Activated T-cell treated with anti-CD3 and anti-CD28 coated beads for 1 hour (primary cell): ENCODE data around the gene SLC13A2.
"Not testable (repeated sequence)": the region's sequence is repeated elsewhere in the genome, so short reads cannot be mapped to it uniquely, and the experiment has no call there.

Experiments
- DNase-seq: peaks from one replicate; pipeline ENCODE4 v3.0.0-alpha.2; 2020; ENCODE audit warnings: low read depth

The SLC13A2 gene, protein sequence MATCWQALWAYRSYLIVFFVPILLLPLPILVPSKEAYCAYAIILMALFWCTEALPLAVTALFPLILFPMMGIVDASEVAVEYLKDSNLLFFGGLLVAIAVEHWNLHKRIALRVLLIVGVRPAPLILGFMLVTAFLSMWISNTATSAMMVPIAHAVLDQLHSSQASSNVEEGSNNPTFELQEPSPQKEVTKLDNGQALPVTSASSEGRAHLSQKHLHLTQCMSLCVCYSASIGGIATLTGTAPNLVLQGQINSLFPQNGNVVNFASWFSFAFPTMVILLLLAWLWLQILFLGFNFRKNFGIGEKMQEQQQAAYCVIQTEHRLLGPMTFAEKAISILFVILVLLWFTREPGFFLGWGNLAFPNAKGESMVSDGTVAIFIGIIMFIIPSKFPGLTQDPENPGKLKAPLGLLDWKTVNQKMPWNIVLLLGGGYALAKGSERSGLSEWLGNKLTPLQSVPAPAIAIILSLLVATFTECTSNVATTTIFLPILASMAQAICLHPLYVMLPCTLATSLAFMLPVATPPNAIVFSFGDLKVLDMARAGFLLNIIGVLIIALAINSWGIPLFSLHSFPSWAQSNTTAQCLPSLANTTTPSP

GRCh38 chr17:28473542-28473941, at the start of gene SLC13A2:
Gene SLC13A2 (plus strand): TSS chr17:28473644. CDS start chr17:28473713, 69 bp downstream.
- DNase-seq: no peak

DNA sequence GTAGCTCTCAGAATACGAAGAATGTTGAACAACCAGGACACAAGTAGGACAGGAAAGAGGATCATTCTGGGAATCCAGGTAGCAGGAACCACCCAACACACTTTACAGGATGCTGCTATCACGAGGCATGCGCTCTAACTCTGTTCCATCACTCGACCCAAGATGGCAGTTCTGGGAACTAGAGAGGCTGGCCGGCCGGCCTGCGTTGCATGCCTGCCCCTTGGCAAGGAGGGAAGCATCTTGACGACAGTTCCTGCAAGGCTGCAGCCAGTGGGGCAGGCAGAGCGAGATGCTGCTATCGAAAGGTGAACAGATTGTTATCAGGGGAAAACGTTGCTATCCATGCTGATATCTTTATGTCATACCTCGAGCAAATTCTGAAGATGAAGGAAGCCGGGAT, 48.2 kb upstream of the SLC13A2 start:
- no peak for DNase-seq

DNA sequence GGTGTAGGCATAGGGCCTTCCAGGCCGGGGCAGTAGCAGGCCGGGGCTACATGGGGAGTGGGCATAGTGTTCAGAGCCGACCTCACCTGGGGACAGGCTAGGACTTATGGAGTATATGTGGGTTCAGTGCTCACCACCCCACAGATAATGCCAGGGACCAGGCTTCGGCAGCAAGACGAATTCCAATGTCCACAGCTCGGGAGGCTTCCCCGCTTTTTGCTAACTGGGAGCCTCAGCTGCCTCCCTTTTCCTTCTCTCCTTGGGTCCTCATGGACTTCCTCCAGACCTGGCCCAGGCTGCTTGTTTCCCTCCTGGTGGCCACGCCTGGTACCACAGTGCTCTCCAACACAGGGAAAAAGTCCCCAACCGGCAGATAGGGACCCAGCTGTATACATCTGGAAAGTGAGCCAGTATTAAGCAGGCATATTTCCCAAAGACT, 47.3 kb upstream of the SLC13A2 start:
- no peak for DNase-seq

GRCh38 chr17:28427371-28427770, 46.1 kb upstream of the SLC13A2 start:
- no peak for DNase-seq

DNA sequence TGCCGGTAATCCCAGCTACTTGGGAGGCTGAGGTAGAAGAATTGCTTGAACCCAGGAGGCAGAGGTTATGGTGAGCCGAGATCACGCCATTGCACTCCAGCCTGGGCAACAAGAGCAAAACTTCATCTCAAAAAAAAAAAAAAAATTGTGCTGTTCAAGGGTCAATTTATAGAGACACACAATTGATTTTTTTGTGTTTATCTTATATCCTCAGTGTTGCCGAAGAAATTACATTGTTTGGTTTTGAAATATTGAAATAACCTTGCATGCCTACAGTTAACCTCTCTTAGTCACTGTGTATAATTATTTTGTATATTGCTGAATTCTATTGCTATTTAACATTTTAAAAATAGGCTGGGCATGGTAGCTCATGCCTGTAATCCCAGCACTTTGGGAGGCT, 45.5 kb upstream of the SLC13A2 start:
- DNase-seq: not testable (repeated sequence)

DNA sequence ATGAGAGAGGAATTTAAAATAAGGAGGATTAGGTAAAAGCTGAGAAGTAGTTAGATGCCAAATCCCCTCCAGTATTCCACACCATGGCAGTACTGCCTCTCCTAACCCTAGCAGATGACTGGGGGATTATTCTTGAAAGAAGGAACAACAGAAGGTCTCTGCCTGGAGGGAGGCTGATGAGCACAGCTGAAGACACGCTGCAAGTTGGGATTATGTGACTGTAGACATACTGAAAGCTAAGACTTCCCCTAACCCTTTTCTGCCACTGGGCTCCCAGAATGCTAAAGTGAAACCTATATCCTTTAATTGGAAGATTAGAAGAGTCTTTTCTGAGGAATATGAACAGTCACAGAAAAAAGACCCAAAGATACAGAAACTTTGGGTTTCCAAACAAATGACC, 39.7 kb upstream of the SLC13A2 start:
- DNase-seq: no peak

GRCh38 chr17:28434326-28434725, 39.1 kb upstream of the SLC13A2 start:
- DNase-seq: not testable (repeated sequence)

DNA sequence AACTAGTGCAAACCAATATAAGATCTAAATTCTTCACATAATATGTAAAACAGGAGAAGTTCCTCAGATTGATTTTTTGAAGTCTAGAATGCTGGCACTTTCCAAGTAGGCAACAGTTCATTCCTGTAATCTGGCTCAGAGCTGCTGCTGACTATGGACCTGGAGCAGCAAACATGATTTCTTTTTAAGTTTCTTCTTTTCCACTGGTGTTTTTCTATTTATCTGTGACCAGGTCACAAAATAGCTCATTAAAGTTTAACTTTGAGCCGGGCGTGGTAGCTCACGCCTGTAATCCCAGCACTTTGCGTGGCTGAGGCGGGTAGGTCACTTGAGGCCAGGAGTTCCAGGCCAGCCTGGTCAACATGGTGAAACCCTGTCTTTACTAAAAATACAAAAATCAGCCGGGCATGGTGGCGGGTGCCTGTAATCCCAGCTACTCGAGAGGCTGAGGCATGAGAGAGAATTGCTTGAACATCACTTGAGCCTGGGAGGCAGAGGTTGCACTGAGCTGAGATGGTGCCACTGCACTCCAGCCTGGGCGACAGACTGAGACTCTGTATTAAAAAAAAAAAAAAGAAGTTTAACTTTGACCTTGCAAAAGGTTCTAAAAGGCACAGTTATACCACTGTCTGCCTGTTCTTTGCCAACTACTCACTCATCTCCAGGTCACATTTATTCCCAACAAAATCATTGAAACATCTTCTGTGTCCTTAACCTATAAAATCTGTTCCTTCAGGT, 29.4 kb upstream of the SLC13A2 start:
- no peak for DNase-seq

DNA sequence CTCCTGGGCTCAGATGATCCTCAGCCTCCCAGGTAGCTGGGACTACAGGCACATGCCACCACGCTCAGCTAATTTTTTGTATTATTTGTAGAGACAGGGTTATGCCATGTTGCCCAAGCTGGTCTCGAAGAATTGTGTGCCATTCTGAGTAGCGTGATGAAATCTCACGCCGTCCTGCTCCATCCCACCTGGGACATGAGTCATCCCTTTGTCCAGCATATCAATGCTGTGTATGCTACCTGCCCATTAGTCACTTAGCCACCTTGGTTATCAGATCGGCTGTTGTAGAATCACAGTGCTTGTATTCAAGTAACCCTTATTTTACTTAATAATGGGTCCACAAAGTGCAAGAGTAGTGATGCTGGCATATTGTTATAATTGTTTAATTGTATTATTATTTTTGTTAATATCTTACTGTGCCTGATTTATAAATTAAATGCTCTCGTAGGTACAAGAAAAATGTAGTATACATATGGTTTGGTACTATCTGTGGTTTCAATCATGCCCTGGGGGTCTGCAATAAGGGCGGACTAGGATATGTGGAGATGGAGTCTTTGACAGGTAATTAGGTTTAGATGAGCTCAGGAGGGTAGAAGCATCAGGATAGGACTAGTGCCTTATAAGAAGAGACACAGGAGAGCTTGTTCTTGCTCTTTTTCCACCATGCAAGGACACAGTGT, 26.6 kb upstream of the SLC13A2 start:
- no peak for DNase-seq

DNA sequence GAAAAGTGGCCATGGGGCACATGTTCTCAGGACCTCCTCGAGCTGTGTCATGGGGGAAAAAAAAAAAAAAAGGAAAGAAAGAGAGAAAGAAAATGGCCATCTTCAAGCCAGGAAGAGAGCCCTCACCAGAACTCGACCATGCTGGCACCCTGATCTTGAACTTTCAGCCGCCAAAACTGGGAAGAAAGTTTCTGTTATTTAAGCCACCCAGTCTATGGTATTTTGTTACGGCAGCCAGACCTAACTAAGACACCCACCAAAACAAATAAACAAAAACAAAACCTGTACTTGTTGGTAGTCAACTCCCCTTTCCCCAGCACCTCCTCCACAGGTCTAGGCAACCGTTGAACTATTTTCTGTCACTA, 26.1 kb upstream of the SLC13A2 start:
- DNase-seq: no peak

DNA sequence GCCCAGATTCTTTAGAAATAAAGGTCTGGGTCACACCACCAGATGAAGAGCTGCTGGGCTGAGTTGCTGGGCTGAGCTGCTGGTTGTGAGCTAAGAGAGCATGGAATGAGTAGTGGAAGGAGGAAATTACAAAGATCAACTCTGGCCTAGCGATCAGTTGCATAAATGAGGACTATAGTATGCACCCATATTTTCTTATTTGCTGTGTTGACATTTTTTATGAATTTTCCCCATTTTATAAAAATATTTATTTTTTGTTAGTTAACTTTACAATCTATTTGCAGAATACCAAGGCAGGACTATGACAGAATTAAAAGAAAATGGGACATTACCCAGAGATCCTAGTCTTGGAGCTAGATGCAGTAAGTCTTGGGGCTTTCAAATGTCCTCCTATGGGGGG, 23.6 kb upstream of the SLC13A2 start:
- DNase-seq: no peak

- no peak for DNase-seq
Measured at GRCh38 chr17:28457890-28458289, 15.6 kb upstream of the SLC13A2 start.

DNA sequence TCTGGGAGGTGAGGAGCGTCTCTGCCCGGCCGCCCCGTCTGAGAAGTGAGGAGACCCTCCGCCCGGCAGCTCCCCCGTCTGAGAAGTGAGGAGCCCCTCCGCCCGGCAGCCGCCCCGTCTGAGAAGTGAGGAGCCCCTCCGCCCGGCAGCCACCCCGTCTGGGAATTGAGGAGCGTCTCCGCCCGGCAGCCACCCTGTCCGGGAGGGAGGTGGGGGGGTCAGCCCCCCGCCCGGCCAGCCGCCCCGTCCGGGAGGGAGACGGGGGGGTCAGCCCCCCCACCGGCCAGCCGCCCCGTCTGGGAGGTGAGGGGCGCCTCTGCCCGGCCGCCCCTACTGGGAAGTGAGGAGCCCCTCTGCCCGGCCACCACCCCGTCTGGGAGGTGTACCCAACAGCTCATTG, 14.6 kb upstream of the SLC13A2 start:
- not testable (repeated sequence) for DNase-seq

- no peak for DNase-seq
Measured at GRCh38 chr17:28460901-28461300, 12.5 kb upstream of the SLC13A2 start.

GRCh38 chr17:28466001-28466400, 7.4 kb upstream of the SLC13A2 start:
- no peak for DNase-seq

- DNase-seq: no peak
Measured at GRCh38 chr17:28466521-28467048, 6.9 kb upstream of the SLC13A2 start.

DNA sequence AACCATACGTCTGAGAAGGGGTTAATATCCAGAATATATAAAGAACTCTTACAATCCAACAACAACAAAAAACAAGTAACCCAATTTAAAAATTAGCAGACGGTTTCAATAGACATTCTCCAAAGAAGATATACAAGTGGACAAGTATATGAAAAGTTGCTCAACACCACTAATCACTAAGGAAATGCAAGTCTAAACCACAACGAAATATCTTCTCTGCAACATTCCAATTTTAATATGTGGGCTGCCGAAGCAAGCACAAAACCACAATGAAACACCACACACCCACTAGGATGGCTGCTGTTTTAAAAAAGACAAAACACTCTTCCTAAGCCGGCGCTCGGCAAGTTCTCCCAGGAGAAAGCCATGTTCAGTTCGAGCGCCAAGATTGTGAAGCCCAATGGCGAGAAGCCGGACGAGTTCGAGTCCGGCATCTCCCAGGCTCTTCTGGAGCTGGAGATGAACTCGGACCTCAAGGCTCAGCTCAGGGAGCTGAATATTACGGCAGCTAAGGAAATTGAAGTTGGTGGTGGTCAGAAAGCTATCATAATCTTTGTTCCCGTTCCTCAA, 5.9 kb upstream of the SLC13A2 start:
- no peak for DNase-seq

DNA sequence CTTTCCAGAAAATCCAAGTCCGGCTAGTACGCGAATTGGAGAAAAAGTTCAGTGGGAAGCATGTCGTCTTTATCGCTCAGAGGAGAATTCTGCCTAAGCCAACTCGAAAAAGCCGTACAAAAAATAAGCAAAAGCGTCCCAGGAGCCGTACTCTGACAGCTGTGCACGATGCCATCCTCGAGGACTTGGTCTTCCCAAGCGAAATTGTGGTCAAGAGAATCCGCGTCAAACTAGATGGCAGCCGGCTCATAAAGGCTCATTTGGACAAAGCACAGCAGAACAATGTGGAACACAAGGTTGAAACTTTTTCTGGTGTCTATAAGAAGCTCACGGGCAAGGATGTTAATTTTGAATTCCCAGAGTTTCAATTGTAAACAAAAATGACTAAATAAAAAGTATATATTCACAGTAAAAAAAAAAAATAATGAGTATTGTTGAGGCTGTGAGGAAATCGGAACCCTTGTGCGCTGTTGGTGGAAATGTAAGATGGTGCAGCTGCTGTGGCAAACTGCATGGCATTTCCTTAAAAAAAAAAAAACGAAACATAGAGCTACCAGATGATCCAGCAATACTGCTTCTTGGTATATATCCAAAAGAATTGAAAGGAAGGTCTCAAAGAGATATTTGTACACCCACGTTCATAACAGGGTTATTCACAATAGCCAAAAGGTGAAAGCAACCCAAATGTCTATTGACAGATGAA, 5.3 kb upstream of the SLC13A2 start:
- not testable (repeated sequence) for DNase-seq

GRCh38 chr17:28468781-28469180, 4.7 kb upstream of the SLC13A2 start:
- no peak for DNase-seq

GRCh38 chr17:28469376-28469775, 4.1 kb upstream of the SLC13A2 start:
- no peak for DNase-seq

DNA sequence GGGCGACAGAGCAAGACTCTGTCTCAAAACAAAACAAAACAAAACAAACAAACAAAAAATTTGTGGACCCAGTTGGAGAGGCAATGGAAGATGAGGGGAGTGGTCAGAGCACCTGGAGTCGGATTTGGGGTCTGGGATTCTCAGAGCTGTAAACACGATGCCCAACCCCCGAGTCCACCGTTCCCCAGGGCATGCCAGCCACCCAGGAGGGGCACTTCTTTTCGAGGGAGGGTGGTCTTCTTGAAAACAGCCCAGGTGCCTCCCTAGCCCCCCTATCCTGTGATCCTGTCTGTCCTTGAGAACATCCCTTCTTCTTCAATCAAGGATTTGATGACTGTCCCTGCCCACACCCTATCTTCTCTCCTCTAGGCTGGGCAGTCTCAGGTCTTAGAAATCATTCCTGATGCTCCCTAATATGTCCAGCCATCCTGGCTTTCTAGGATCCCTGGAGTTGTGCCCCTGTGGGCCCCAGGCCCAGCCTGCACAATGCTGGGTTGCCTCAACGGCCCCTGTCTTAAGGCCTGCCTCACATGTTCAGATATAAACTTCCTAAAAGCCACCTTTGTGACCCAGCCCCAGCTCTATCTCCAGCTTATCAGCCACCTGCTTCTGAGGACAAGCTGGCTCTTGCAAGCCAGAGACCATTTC, 3.1 kb upstream of the SLC13A2 start:
- DNase-seq: no peak
